PC-3 (cell line): Measurements from ENCODE around the gene CSK. TPM values are rescaled to one million over a fixed set of nuclear protein-coding genes. Genes with fewer than 3 reads are reported as not detected.

Experiments
- ATAC-seq: fragments of 200-7000 bp; cut with Tn5 transposase; 2 replicates; pipeline ENCODE4 v1.9.1; 2020; ENCODE audit warnings: mild to moderate bottlenecking, moderate library complexity
- BruUV-seq: library from RNA; stranded (reverse); fragments of 400-500 nt; replicated peaks from 2 replicates; lab custom pipeline; 2021; lab: Mats Ljungman, UMichigan
- CTCF ChIA-PET: fragments of 300-600 bp; sonication (Branson Sonifier 250); formaldehyde crosslinking; loops from one replicate; lab custom pipeline; 2022; ENCODE audit warnings: antibody characterized with exemption; lab: Charles Lee
- POLR2A ChIA-PET: fragments of 300-600 bp; sonication (Branson Sonifier 250); formaldehyde crosslinking; loops from one replicate; lab custom pipeline; 2022; ENCODE audit warnings: antibody characterized with exemption; ENCODE audit not compliant: unreplicated experiment; lab: Charles Lee
- DNase-seq: peaks from one replicate; pipeline ENCODE4 v3.0.0-alpha.2; 2015
- H2AFZ ChIP-seq: fragments of 300-600 bp; sonication (generic); 2 replicates; pipeline ENCODE4 v1.6.0; 2016; ENCODE audit warnings: antibody characterized with exemption, low read length
- H3F3A ChIP-seq: fragments of 300-600 bp; sonication (generic); one replicate; pipeline ENCODE4 v1.6.0; 2017; ENCODE audit warnings: antibody characterized with exemption, low read length, control low read depth, mild to moderate bottlenecking; ENCODE audit not compliant: unreplicated experiment
- H3K27ac ChIP-seq: fragments of 300-600 bp; sonication (generic); 2 replicates; pipeline ENCODE4 v1.5.1; 2016; ENCODE audit warnings: mild to moderate bottlenecking, low read length
- H3K27me3 ChIP-seq: fragments of 300-600 bp; sonication (generic); 2 replicates; pipeline ENCODE4 v1.6.1; 2016; ENCODE audit warnings: low read length, mixed read lengths
- H3K36me3 ChIP-seq: fragments of 300-600 bp; sonication (generic); 2 replicates; pipeline ENCODE4 v1.6.1; 2016; ENCODE audit warnings: low read depth, mixed run types, low read length, mixed read lengths
- H3K4me1 ChIP-seq: fragments of 300-600 bp; sonication (generic); 2 replicates; pipeline ENCODE4 v1.5.1; 2016; ENCODE audit warnings: low read length; ENCODE audit not compliant: insufficient read depth
- H3K4me2 ChIP-seq: fragments of 300-600 bp; sonication (generic); 2 replicates; pipeline ENCODE4 v1.6.0; 2016; ENCODE audit warnings: low read length
- H3K4me3 ChIP-seq: fragments of 300-600 bp; sonication (generic); 2 replicates; pipeline ENCODE4 v1.5.1; 2016; ENCODE audit warnings: mild to moderate bottlenecking, low read length, mixed read lengths
- H3K79me2 ChIP-seq: fragments of 300-600 bp; sonication (generic); 2 replicates; pipeline ENCODE4 v1.6.1; 2017; ENCODE audit warnings: low read length, mixed read lengths
- H3K9ac ChIP-seq: fragments of 300-600 bp; sonication (generic); 2 replicates; pipeline ENCODE4 v1.6.0; 2016; ENCODE audit warnings: mild to moderate bottlenecking, low read length
- H3K9me2 ChIP-seq: fragments of 300-600 bp; sonication (generic); replicated peaks from 2 replicates; pipeline ENCODE4 v1.6.1; 2016; ENCODE audit warnings: mixed run types, low read length, mixed read lengths
- H3K9me3 ChIP-seq: fragments of 300-600 bp; sonication (generic); 2 replicates; pipeline ENCODE4 v1.6.1; 2016; ENCODE audit warnings: low read length, mixed read lengths
- H4K20me1 ChIP-seq: fragments of 300-600 bp; sonication (generic); 2 replicates; pipeline ENCODE4 v1.6.1; 2016; ENCODE audit warnings: low read length, mixed read lengths
- CTCF ChIP-seq: fragments of 300-600 bp; sonication (generic); conservative IDR thresholded peaks from 2 replicates; pipeline ENCODE4 v1.5.1; 2017; ENCODE audit warnings: antibody characterized with exemption, low read depth, mild to moderate bottlenecking, low read length
- EZH2 ChIP-seq: fragments of 300-600 bp; sonication (generic); IDR thresholded peaks from one replicate; pipeline ENCODE4 v1.6.1; 2017; ENCODE audit warnings: antibody characterized with exemption, mild to moderate bottlenecking, low read length; ENCODE audit not compliant: unreplicated experiment
- EZH2phosphoT487 ChIP-seq: fragments of 300-600 bp; sonication (generic); IDR thresholded peaks from 2 replicates; pipeline ENCODE4 v1.6.1; 2018; ENCODE audit warnings: mild to moderate bottlenecking, antibody characterized with exemption, low read length, borderline replicate concordance
- intact Hi-C: fragments of 100-400 bp; cut with micrococcal nuclease; formaldehyde crosslinking; loops from 2 replicates; pipeline ENCODE4 v1.9.0; 2023
- microRNA-seq: library from miRNA; unstranded; fragments of <30 nt; microRNA quantifications from one replicate; pipeline ENCODE4 v1.1.0, GENCODE V29; 2020; ENCODE audit not compliant: unreplicated experiment
- total RNA-seq: library from RNA; depleted of rRNA; stranded (reverse); fragments of >200 nt; gene quantifications from 2 replicates; pipeline ENCODE4 v1.2.3, GENCODE V29; 2014; rRNA removed

The CSK gene
- total RNA-seq, 1 experiment from 2014 or later: 38.0 TPM

- ChIA-PET CTCF (no interaction called here), POLR2A (no interaction called here)
- H2AFZ ChIP-seq: no peak overlapping the region
- ATAC-seq (no peak), DNase-seq (no peak)
- H3K9me3 ChIP-seq: no peaks in the 10 kb centered on the region
- no peak overlapping the region for H3K4me2 ChIP-seq
- H3F3A ChIP-seq: no peaks in the 10 kb centered on the region
- no peaks in the 10 kb centered on the region for H3K79me2 ChIP-seq
- H3K4me3 ChIP-seq: no peak overlapping the region
- 0 out of 2 replicates have a peak, but pooled peaks cover under 1% of the 10 kb centered on the region for H3K4me1 ChIP-seq
- no peak overlapping the region for H3K9ac ChIP-seq
- no TSS peak for BruUV-seq
- TF ChIP-seq EZH2phosphoT487 (no peak), CTCF (no peak), EZH2 (no peak)
- no peaks in the 10 kb centered on the region for H3K27me3 ChIP-seq
- H3K36me3 ChIP-seq: peaks cover 4% of the 10 kb centered on the region; the same call in 1 of the 2 replicates
- intact Hi-C loops: no loop called here
- no peaks in the 10 kb centered on the region for H3K9me2 ChIP-seq
- H3K27ac ChIP-seq: no peak overlapping the region
- no peaks in the 10 kb centered on the region for H4K20me1 ChIP-seq
These were observed 70.1 kb downstream of the CSK start for GRCh38 chr15:74851960-74852359.

Small RNA genes lying within 50 kb of the gene (microRNA-seq; reads per million reads assigned to microRNA genes)
- gene MIR4513 (not detected), gene MIR6882 (0.75 reads per million)

Other genes starting within 250 kb of the CSK start
- 17.4 and 19.0 TPM in 2 replicates for gene ARID3B, start 240.9 kb upstream of the CSK start, total RNA-seq
- gene CLK3, start 166.2 kb upstream of the CSK start, total RNA-seq: 56.2 and 64.1 TPM in 2 replicates
- gene EDC3, start 86.1 kb upstream of the CSK start, total RNA-seq: 9.9 and 15.6 TPM in 2 replicates
- gene CYP1A1, start 56.6 kb upstream of the CSK start, total RNA-seq: 2.3 and 2.5 TPM in 2 replicates
- not detected in 2 replicates for gene CYP1A2, start 33.2 kb upstream of the CSK start, total RNA-seq
- not detected in 2 replicates for gene LMAN1L, start 30.8 kb downstream of the CSK start, total RNA-seq
- not detected in 2 replicates for gene CPLX3, start 44.5 kb downstream of the CSK start, total RNA-seq
- gene ULK3, start 61.1 kb downstream of the CSK start, total RNA-seq: 20.3 and 29.7 TPM in 2 replicates
- 30.1 and 39.1 TPM in 2 replicates for gene SCAMP2, start 91.3 kb downstream of the CSK start, total RNA-seq
- gene MPI, start 108.0 kb downstream of the CSK start, total RNA-seq: 30.6 and 35.2 TPM in 2 replicates
- gene FAM219B, start 124.8 kb downstream of the CSK start, total RNA-seq: 23.8 and 24.3 TPM in 2 replicates
- gene COX5A, start 156.0 kb downstream of the CSK start, total RNA-seq: 109 and 145 TPM in 2 replicates
- gene RPP25, start 174.7 kb downstream of the CSK start, total RNA-seq: 6.6 and 7.1 TPM in 2 replicates
- gene SCAMP5, start 213.5 kb downstream of the CSK start, total RNA-seq: 7.0 and 9.0 TPM in 2 replicates
- gene PPCDC, start 241.5 kb downstream of the CSK start, total RNA-seq: 31.0 and 31.5 TPM in 2 replicates